ENCODE data around the gene GUCA2A.

GRCh38 chr1:42192106-42192505 is 27.6 kb upstream of the GUCA2A start:
- TF ChIP-seq MAX (IDR thresholded peaks at IDR 0.05) (no peak), RAD21 (IDR thresholded peaks at IDR 0.05; ENCODE audit: low read depth) (no peak), REST (IDR thresholded peaks at IDR 0.05; ENCODE audit: low read depth) (no peak), TEAD4 (IDR thresholded peaks at IDR 0.05) (no peak), FOXM1 (IDR thresholded peaks at IDR 0.05; ENCODE audit: borderline replicate concordance, low read depth) (no peak), YY1 (IDR thresholded peaks at IDR 0.05; ENCODE audit: low read depth) (no peak), CREB1 (IDR thresholded peaks at IDR 0.05; ENCODE audit: low read depth) (no peak), CEBPB (IDR thresholded peaks at IDR 0.05) (no peak), NFIC (IDR thresholded peaks at IDR 0.05) (no peak)
